Liver (tissue), 10 donors: ENCODE results near the gene WDR48. TPM values are rescaled to one million over a fixed set of nuclear protein-coding genes. Genes with fewer than 3 reads are reported as not detected.

Source experiments
- DNase-seq: peaks from one replicate; pipeline ENCODE4 v3.0.0-alpha.2; 2017; ENCODE audit warnings: low spot score
- H3K27ac ChIP-seq, 2 donors: one replicate each; pipeline ENCODE4 v1.7.0; 2013; ENCODE audit warnings: inconsistent platforms in 2 of 2, low read length in 2 of 2, control low read depth in 1 of 2, low read depth in 1 of 2, mild to moderate bottlenecking in 1 of 2
- H3K27me3 ChIP-seq, 4 donors: one replicate each; pipeline versions ENCODE4 v1.6.1 to v1.7.0; 2013; ENCODE audit warnings: low read length in 3 of 4, inconsistent platforms in 1 of 4, mild to moderate bottlenecking in 1 of 4, moderate library complexity in 1 of 4; ENCODE audit not compliant: control insufficient read depth in 4 of 4, insufficient read depth in 4 of 4
- H3K36me3 ChIP-seq, 4 donors: one replicate each; pipeline versions ENCODE4 v1.6.1 to v1.7.0; 2013; ENCODE audit warnings: low read length in 3 of 4, mild to moderate bottlenecking in 3 of 4, low read depth in 1 of 4, moderate library complexity in 1 of 4; ENCODE audit not compliant: control insufficient read depth in 4 of 4, insufficient read depth in 3 of 4
- H3K4me1 ChIP-seq, 4 donors: one replicate each; pipeline versions ENCODE4 v1.6.1 to v1.7.0; 2013; ENCODE audit warnings: low read length in 3 of 4, mild to moderate bottlenecking in 3 of 4, moderate library complexity in 1 of 4; ENCODE audit not compliant: control insufficient read depth in 4 of 4, insufficient read depth in 4 of 4
- H3K4me3 ChIP-seq, 3 donors: one replicate each; pipeline versions ENCODE4 v1.6.1 to v1.7.0; 2013; ENCODE audit warnings: low read length in 3 of 3, control low read depth in 1 of 3, low read depth in 1 of 3, mild to moderate bottlenecking in 1 of 3
- H3K9ac ChIP-seq, 2 donors: one replicate each; pipeline ENCODE4 v1.7.0; 2013; ENCODE audit warnings: low read length in 2 of 2, mild to moderate bottlenecking in 2 of 2, moderate library complexity in 2 of 2, control low read depth in 1 of 2, low read depth in 1 of 2
- H3K9me3 ChIP-seq, 4 donors: one replicate each; pipeline versions ENCODE4 v1.6.1 to v1.7.0; 2013; ENCODE audit warnings: low read length in 3 of 4; ENCODE audit not compliant: control insufficient read depth in 4 of 4
- GABPA ChIP-seq, 2 donors: IDR thresholded peaks in 1 of 2; conservative IDR thresholded peaks in 1 of 2; 2 replicates each; pipeline ENCODE4 v1.6.1; 2016; ENCODE audit warnings: antibody characterized with exemption in 2 of 2, mild to moderate bottlenecking in 1 of 2, moderate library complexity in 1 of 2
- HNF4A ChIP-seq, 2 donors: conservative IDR thresholded peaks; 2 replicates each; pipeline ENCODE4 v1.6.1; 2016; ENCODE audit warnings: antibody characterized with exemption in 2 of 2, mild to moderate bottlenecking in 2 of 2
- JUND ChIP-seq, 2 donors: IDR thresholded peaks; 2 replicates each; pipeline ENCODE4 v1.6.1; 2016; ENCODE audit warnings: antibody characterized with exemption in 2 of 2
- NR2F2 ChIP-seq: IDR thresholded peaks from 2 replicates; pipeline ENCODE4 v1.6.1; 2016; ENCODE audit warnings: antibody characterized with exemption
- RAD21 ChIP-seq, 2 donors: IDR thresholded peaks; 2 replicates each; pipeline ENCODE4 v1.6.1; 2016; ENCODE audit warnings: antibody characterized with exemption in 2 of 2, mild to moderate bottlenecking in 2 of 2
- RXRA ChIP-seq, 2 donors: IDR thresholded peaks; 2 replicates each; pipeline ENCODE4 v1.6.1; 2017 to 2018; ENCODE audit warnings: antibody characterized with exemption in 2 of 2, mild to moderate bottlenecking in 1 of 2
- SP1 ChIP-seq: IDR thresholded peaks from 2 replicates; pipeline ENCODE4 v1.6.1; 2018; ENCODE audit warnings: antibody characterized with exemption, mild to moderate bottlenecking
- YY1 ChIP-seq: IDR thresholded peaks from 2 replicates; pipeline ENCODE4 v1.6.1; 2016; ENCODE audit warnings: antibody characterized with exemption, mild to moderate bottlenecking
- WGBS: extraction: QIAGEN DNeasy Blood & Tissue Kit; methylation state at CpG from one replicate; pipeline ENCODE4 v1.1.7; 2013; 5-methylcytosine and 5-hydroxymethylcytosine counted together
- polyA plus RNA-seq, 2 donors: library from polyadenylated mRNA; stranded (reverse) in 1 of 2; unstranded in 1 of 2; fragments of 200-250 nt in 1 of 2; fragments of >200 nt in 1 of 2; fragmentation: Nextera tagmentation in 1 of 2; extraction: Ambion mirVana in 1 of 2; gene quantifications; one replicate each; pipeline versions ENCODE4 v1.2.1 to v1.2.3, GENCODE V29; 2013 to 2015
- small RNA-seq: library from RNA; depleted of rRNA; stranded (forward); fragments of <200 nt; gene quantifications from one replicate; pipeline ENCODE3, GENCODE V24; 2014
- total RNA-seq, 2 donors: library from RNA; depleted of rRNA; stranded (reverse); fragments of >200 nt; gene quantifications; one replicate each; pipeline ENCODE4 v1.2.3, GENCODE V29; 2014
- TF ChIP-seq, protein P1 (sequence below): IDR thresholded peaks from 2 replicates; pipeline ENCODE4 v1.6.1; 2016; ENCODE audit warnings: antibody characterized with exemption
- TF ChIP-seq, protein P2 (sequence below): IDR thresholded peaks from 2 replicates; pipeline ENCODE4 v1.6.1; 2016; ENCODE audit warnings: antibody characterized with exemption
- TF ChIP-seq, protein P3 (sequence below): fragments of 150-350 bp; IDR thresholded peaks from 2 replicates; pipeline ENCODE4 v1.5.1; 2017; ENCODE audit warnings: improper control_type of control experiment, low read depth, low read length; ENCODE audit not compliant: missing input control
- donor health status: healthy.
- donor health status: healthy.
- donor health status: healthy.
- donor health status: healthy.
- donor health status: healthy.

WDR48 gene
- total and polyA plus RNA-seq, 4 donors, result 8.0 to 24.9 (median 16.5) TPM

DNA sequence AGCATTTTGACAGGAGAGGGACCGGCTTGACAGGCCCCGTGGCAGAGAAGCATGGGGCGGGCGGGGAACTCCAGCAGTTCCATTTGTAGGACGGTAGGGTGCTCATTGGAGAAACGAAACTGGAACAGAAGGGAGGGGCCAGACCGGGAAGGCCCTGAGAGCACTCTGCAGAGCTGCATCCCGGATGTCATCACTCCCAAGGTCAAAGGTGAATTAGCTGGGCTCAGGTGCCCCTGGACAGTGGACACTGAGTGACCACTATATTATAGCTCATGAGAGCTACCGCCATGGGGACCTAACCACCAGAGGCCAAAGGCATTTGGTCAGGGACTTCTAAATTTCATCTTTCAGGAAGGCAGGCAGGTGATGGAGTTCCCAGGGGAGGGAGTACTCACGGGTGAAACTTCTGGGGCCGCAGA, 94.3 kb downstream of the WDR48 start:
- TF ChIP-seq HNF4A (conservative IDR thresholded peaks at IDR 0.05) (peak; percentile 49 to 50), RXRA (IDR thresholded peaks at IDR 0.05) (peak; percentile 69 to 78), NR2F2 (peak; percentile 86), RAD21 (IDR thresholded peaks at IDR 0.05) (peak; percentile 54 to 74), GABPA (IDR thresholded peaks at IDR 0.05 in 1 of 2, conservative IDR thresholded peaks at IDR 0.05 in 1 of 2) (peak in 1 of 2 donors; percentile 72), SP1 (peak; percentile 32), YY1 (peak; percentile 36), JUND (IDR thresholded peaks at IDR 0.05) (no peak)
- TF ChIP-seq, protein P1, sequence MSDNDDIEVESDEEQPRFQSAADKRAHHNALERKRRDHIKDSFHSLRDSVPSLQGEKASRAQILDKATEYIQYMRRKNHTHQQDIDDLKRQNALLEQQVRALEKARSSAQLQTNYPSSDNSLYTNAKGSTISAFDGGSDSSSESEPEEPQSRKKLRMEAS, result no peak
- TF ChIP-seq, protein P2, sequence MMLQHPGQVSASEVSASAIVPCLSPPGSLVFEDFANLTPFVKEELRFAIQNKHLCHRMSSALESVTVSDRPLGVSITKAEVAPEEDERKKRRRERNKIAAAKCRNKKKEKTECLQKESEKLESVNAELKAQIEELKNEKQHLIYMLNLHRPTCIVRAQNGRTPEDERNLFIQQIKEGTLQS, result peak; percentile 82
- TF ChIP-seq, protein P3, sequence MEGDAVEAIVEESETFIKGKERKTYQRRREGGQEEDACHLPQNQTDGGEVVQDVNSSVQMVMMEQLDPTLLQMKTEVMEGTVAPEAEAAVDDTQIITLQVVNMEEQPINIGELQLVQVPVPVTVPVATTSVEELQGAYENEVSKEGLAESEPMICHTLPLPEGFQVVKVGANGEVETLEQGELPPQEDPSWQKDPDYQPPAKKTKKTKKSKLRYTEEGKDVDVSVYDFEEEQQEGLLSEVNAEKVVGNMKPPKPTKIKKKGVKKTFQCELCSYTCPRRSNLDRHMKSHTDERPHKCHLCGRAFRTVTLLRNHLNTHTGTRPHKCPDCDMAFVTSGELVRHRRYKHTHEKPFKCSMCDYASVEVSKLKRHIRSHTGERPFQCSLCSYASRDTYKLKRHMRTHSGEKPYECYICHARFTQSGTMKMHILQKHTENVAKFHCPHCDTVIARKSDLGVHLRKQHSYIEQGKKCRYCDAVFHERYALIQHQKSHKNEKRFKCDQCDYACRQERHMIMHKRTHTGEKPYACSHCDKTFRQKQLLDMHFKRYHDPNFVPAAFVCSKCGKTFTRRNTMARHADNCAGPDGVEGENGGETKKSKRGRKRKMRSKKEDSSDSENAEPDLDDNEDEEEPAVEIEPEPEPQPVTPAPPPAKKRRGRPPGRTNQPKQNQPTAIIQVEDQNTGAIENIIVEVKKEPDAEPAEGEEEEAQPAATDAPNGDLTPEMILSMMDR, result peak; percentile 52
- Histone ChIP-seq H3K36me3 (peaks cover 22 to 54% (median 44%) of the 10 kb centered on the region in 4 donors), H3K27me3 (no peaks in the 10 kb centered on the region), H3K9ac (no peak overlapping the region), H3K4me3 (peak overlapping the region in 1 of 3 donors; percentile 6), H3K9me3 (no peaks in the 10 kb centered on the region), H3K4me1 (peaks cover 28 to 74% (median 63%) of the 10 kb centered on the region in 4 donors), H3K27ac (peak overlapping the region; percentile 65 to 78)
- WGBS, result 39% methylated on average over 11 of the region's 11 CpGs
- DNase-seq, result peak; percentile 43

Small RNA genes lying within 50 kb of the gene (small RNA-seq; reads per million reads assigned to genes)
- not detected for gene RNU6-1227P

Other genes starting within 250 kb of the WDR48 start
- under 1 TPM in 1 of 2 donors, not detected in 1; under 0.01 TPM for gene SCN10A, start 235.8 kb upstream of the WDR48 start, total RNA-seq
- gene SCN10A, start 235.8 kb upstream of the WDR48 start, polyA plus RNA-seq, result not detected
- under 1 TPM; 0.08 to 0.14 TPM for gene SCN11A, start 72 bp upstream of the WDR48 start, total RNA-seq
- gene SCN11A, start 72 bp upstream of the WDR48 start, polyA plus RNA-seq, result under 1 TPM; 0.06 to 0.18 TPM
- gene GORASP1, start 55.6 kb downstream of the WDR48 start, total RNA-seq, result 10 to 100 TPM; 11.8 to 39.4 TPM
- 10 to 100 TPM; 13.4 to 25.3 TPM for gene GORASP1, start 55.6 kb downstream of the WDR48 start, polyA plus RNA-seq
- 1 to 10 TPM in 1 of 2 donors, under 1 TPM in 1; 0.28 to 3.3 TPM for gene TTC21A, start 55.7 kb downstream of the WDR48 start, total RNA-seq
- 1 to 10 TPM in 1 of 2 donors, under 1 TPM in 1; 0.89 to 2.3 TPM for gene TTC21A, start 55.7 kb downstream of the WDR48 start, polyA plus RNA-seq
- 10 to 100 TPM in 1 of 2 donors, 1 to 10 TPM in 1; 4.7 to 19.3 TPM for gene CSRNP1, start 101.6 kb downstream of the WDR48 start, total RNA-seq
- 10 to 100 TPM in 1 of 2 donors, 1 to 10 TPM in 1; 8.7 to 12.8 TPM for gene CSRNP1, start 101.6 kb downstream of the WDR48 start, polyA plus RNA-seq
- not detected for gene XIRP1, start 140.6 kb downstream of the WDR48 start, total RNA-seq
- gene XIRP1, start 140.6 kb downstream of the WDR48 start, polyA plus RNA-seq, result under 1 TPM in 1 of 2 donors, not detected in 1; 0.01 TPM
- gene CX3CR1, start 228.0 kb downstream of the WDR48 start, total RNA-seq, result 1 to 10 TPM in 1 of 2 donors, under 1 TPM in 1; 0.33 to 1.9 TPM
- gene CX3CR1, start 228.0 kb downstream of the WDR48 start, polyA plus RNA-seq, result under 1 TPM; 0.44 to 0.66 TPM